HFF-Myc (cell line): Measurements from ENCODE around the gene SPG7.
A peak's percentile ranks its signal among the peaks of the same experiment; 100 is the strongest.

Source experiments
- DNase-seq: peaks from one replicate; pipeline ENCODE4 v3.0.0-alpha.2; 2011; ENCODE audit warnings: low read depth; ENCODE audit errors: extremely low read depth
- H3K4me3 ChIP-seq: replicated peaks from 2 replicates; pipeline ENCODE4 v1.5.1; 2011; ENCODE audit warnings: low read depth, mild to moderate bottlenecking, control low read depth, low read length
- CTCF ChIP-seq: IDR thresholded peaks from 2 replicates; pipeline ENCODE4 v1.5.1; 2012; ENCODE audit warnings: mild to moderate bottlenecking, low read depth, low read length, control low read depth; ENCODE audit errors: missing control alignments

SPG7 gene

GRCh38 chr16:89595330-89596060 lies 87.3 kb downstream of the SPG7 start:
- no peak for DNase-seq
- H3K4me3 ChIP-seq: no peak overlapping the region
- no peak for TF ChIP-seq CTCF

GRCh38 chr16:89596061-89596689 lies 88.0 kb downstream of the SPG7 start:
- no peak overlapping the region for H3K4me3 ChIP-seq

GRCh38 chr16:89596957-89597649 lies 88.9 kb downstream of the SPG7 start:
- DNase-seq: no peak
- TF ChIP-seq CTCF: no peak
- no peak overlapping the region for H3K4me3 ChIP-seq

More at GRCh38 chr16:89596061-89596689, 88.0 kb downstream of the SPG7 start:
- no peak for DNase-seq
- TF ChIP-seq CTCF: no peak

- no peak overlapping the region for H3K4me3 ChIP-seq
- TF ChIP-seq CTCF: no peak
- no peak for DNase-seq
These were observed 90.0 kb downstream of the SPG7 start for GRCh38 chr16:89598199-89598598.

- peak; percentile 33 for TF ChIP-seq CTCF
- no peak overlapping the region for H3K4me3 ChIP-seq
- no peak for DNase-seq
These were observed 91.3 kb downstream of the SPG7 start for GRCh38 chr16:89599451-89599858.

- TF ChIP-seq CTCF: no peak
- no peak overlapping the region for H3K4me3 ChIP-seq
- DNase-seq: no peak
These were observed 91.7 kb downstream of the SPG7 start for GRCh38 chr16:89599902-89600301.
